Common myeloid progenitor, CD34-positive (primary cell): ENCODE measurements around the gene TPST2.

ENCODE experiments used
- CTCF ChIA-PET: fragments of 350-600 bp; sonication (Branson Sonifier 250); formaldehyde crosslinking; loops from one replicate; lab custom pipeline; 2021; ENCODE audit warnings: antibody characterized with exemption; lab: Charles Lee
- POLR2A ChIA-PET: fragments of 350-600 bp; sonication (Branson Sonifier 250); formaldehyde crosslinking; loops from one replicate; lab custom pipeline; 2021; ENCODE audit warnings: antibody characterized with exemption; lab: Charles Lee
- DNase-seq, 3 donors: peaks; one replicate each; pipeline versions ENCODE4 v3.0.0 to v3.0.0-alpha.2; 2013
- H3K27ac ChIP-seq, 2 experiments: 1 replicate in 1 of 2; 2 replicates in 1 of 2; pipeline ENCODE4 v1.7.0; 2013; ENCODE audit warnings: inconsistent platforms in 2 of 2, low read length in 2 of 2, mild to moderate bottlenecking in 2 of 2, low read depth in 1 of 2, moderate library complexity in 1 of 2; ENCODE audit not compliant: severe bottlenecking in 2 of 2, insufficient read depth in 1 of 2, poor library complexity in 1 of 2
- H3K27me3 ChIP-seq, 5 experiments: replicated peaks in 2 of 5; 1 replicate in 3 of 5; 2 replicates in 2 of 5; pipeline versions ENCODE4 v1.6.1 to v1.7.0; 2013; ENCODE audit warnings: low read length in 4 of 5, mild to moderate bottlenecking in 2 of 5, moderate library complexity in 2 of 5, inconsistent platforms in 1 of 5; ENCODE audit not compliant: insufficient read depth in 5 of 5, control insufficient read depth in 4 of 5
- H3K36me3 ChIP-seq, 4 experiments: 1 replicate in 2 of 4; 2 replicates in 2 of 4; pipeline versions ENCODE4 v1.6.1 to v1.7.0; 2013; ENCODE audit warnings: low read length in 3 of 4, control low read depth in 1 of 4, mild to moderate bottlenecking in 1 of 4; ENCODE audit not compliant: control insufficient read depth in 4 of 4, insufficient read depth in 4 of 4
- H3K4me1 ChIP-seq, 4 experiments: 1 replicate in 3 of 4; 2 replicates in 1 of 4; pipeline versions ENCODE4 v1.6.1 to v1.7.1; 2013; ENCODE audit warnings: low read length in 3 of 4, mild to moderate bottlenecking in 3 of 4, control low read depth in 1 of 4, inconsistent platforms in 1 of 4, moderate library complexity in 1 of 4; ENCODE audit not compliant: control insufficient read depth in 4 of 4, insufficient read depth in 4 of 4; ENCODE audit errors: control extremely low read depth in 1 of 4
- H3K4me3 ChIP-seq, 7 experiments: 1 replicate in 4 of 7; 2 replicates in 3 of 7; pipeline versions ENCODE4 v1.5.1 to v1.7.0; 2013; ENCODE audit warnings: mild to moderate bottlenecking in 7 of 7, low read length in 6 of 7, moderate library complexity in 6 of 7, inconsistent platforms in 2 of 7, low read depth in 2 of 7, control low read depth in 1 of 7; ENCODE audit not compliant: insufficient read depth in 4 of 7, control insufficient read depth in 1 of 7; ENCODE audit errors: extremely low read depth in 1 of 7
- H3K9me3 ChIP-seq, 5 experiments: 1 replicate in 4 of 5; 2 replicates in 1 of 5; pipeline versions ENCODE4 v1.6.1 to v1.7.1; 2013; ENCODE audit warnings: low read length in 4 of 5, mild to moderate bottlenecking in 2 of 5, inconsistent platforms in 1 of 5, low read depth in 1 of 5, moderate library complexity in 1 of 5; ENCODE audit not compliant: control insufficient read depth in 4 of 5, insufficient read depth in 2 of 5; ENCODE audit errors: control extremely low read depth in 1 of 5
- WGBS: methylation state at CpG from one replicate; pipeline ENCODE4 v1.1.5; 2013; ENCODE audit not compliant: insufficient coverage; 5-methylcytosine and 5-hydroxymethylcytosine counted together

The TPST2 gene

DNA sequence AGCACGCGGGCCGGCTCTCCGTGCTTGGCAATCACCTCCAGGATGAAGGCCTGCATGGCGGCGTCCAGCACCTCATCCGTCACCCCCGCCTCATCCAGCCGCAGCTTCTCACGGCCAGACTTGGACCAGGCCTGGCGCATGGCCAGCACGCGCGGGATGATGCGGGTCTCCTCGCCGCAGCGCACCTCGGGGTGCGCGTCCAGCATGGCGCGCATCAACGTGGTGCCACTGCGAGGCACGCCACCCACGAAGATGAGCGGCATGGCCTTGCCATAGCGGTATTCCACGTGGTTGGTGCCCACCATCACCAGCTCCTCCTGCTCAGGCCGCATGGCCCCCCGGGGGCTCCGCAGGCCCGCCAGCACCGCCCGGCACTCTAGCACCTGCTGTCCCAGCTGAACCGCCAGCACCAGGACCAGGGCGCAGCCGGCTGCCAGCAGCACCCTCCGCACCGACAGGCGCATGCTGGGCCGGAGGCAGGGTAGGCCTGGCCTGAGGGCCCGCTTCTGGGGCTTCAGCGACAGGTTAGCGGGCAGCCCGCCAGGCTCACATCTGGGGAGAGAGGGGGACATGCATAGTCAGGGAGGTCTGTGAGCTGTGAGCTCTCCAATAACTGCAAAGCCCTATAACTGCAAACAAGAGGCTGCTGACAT, 48.6 kb downstream of the TPST2 start:
- DNase-seq, result no peak
- Histone ChIP-seq H3K27me3 (no peaks in the 10 kb centered on the region), H3K36me3 (peaks cover 10 to 58% (median 36%) of the 10 kb centered on the region in 4 experiments), H3K4me1 (peaks cover 3 to 23% (median 11%) of the 10 kb centered on the region in 4 experiments), H3K9me3 (no peaks in the 10 kb centered on the region), H3K27ac (no peak overlapping the region), H3K4me3 (no peak overlapping the region)
- POLR2A ChIA-PET, result no interaction called here
- CTCF ChIA-PET, result interaction anchor here (0.8 to 2.2 kb wide), 3 partner anchors 28 to 43 kb away, joined by 3 to 7 read pairs (median 3); no protein-coding TSS in a partner anchor
- whole genome bisulfite sequencing, result 95% methylated on average over 42 of the region's 47 CpGs

DNA sequence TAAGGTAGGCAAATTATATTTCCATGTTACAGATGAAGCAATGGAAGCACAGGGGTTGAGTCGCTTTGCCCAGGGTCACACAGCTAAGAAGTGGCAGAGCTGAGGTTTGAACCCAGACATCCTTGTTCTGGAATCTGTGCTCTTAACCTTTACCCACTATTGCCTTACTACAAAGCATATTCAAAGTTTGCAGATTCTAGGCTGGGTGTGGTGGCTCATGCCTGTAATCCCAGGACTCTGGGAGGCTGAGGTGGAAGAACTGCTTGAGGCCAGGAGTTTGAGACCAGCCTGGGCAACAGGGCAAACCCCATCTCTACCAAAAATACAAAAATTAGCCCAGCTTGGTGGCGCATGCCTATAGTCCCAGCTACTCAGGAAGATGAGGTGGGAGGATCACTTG, 49.8 kb downstream of the TPST2 start:
- Histone ChIP-seq H3K27ac (no peak overlapping the region), H3K9me3 (no peaks in the 10 kb centered on the region), H3K36me3 (peaks cover 10 to 61% (median 43%) of the 10 kb centered on the region in 4 experiments), H3K4me3 (no peak overlapping the region), H3K27me3 (no peaks in the 10 kb centered on the region), H3K4me1 (peaks cover 11 to 30% (median 11%) of the 10 kb centered on the region in 4 experiments)
- ChIA-PET POLR2A (no interaction called here), CTCF (interaction anchor here (1.1 to 2.2 kb wide), 3 partner anchors 8 to 37 kb away, joined by 3 to 7 read pairs (median 3); no protein-coding TSS in a partner anchor)
- no peak for DNase-seq
- 100% methylated on average over 1 of the region's 2 CpGs for WGBS

DNA sequence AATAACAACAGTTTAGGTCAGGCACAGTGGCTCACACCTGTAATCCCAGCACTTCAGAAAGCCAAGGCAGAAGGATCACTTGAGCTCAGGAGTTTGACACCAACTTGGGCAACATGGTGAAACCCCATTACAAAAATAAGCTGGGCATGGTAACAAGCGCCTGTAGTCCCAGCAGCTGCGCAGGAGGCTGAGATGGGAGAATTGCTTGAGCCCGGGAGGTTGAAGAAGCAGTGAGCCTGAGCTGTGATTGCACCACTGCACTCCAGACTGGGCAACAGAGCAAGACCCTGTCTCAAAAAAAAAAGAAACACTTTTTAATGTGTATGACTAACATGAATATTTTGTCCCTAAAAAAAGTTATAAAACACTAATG, 53.2 kb downstream of the TPST2 start:
- Histone ChIP-seq H3K36me3 (peaks cover 10 to 80% (median 40%) of the 10 kb centered on the region in 4 experiments), H3K4me1 (peaks cover 0 to 17% (median 7%) of the 10 kb centered on the region in 4 experiments), H3K4me3 (no peak overlapping the region), H3K27ac (no peak overlapping the region), H3K9me3 (no peaks in the 10 kb centered on the region), H3K27me3 (no peaks in the 10 kb centered on the region)
- WGBS, result 90% methylated on average over 3 of the region's 3 CpGs
- no peak for DNase-seq
- ChIA-PET POLR2A (no interaction called here), CTCF (interaction anchor here (2.7 kb wide), 1 partner anchor 33 kb away, joined by 6 read pairs; no protein-coding TSS in a partner anchor)

DNA sequence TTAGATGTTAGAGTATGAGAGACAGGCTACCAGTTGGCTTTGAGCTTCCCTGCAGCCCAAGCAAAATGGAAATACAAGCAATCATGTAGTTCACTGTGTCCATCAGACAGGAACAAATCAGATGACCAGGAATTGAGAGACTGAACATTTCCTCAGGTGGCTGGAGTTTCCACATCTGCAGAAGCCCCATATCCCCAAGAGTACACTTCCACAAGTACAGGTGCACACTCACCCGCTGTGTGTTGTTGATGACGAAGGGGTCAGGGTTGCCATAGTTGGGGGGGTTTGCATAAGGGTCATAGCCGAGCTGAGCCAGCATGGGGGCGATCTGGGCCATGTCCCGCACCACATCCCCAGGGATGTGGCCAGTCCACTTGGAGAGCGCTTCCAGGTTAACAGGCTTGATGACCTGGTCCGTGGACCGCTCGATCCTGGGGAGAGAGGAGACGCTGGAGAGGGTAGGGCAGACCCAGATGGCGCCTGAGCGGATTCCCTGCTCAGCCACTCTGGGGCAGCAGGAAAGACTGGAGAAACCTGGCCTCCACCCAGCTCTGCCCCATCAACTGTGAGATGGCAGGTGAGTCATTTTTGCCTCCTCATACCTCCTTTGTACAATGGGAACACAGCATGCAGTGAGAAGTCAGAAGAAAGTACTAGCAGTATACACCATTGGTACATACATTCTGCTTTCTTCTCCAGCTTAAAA, 53.7 kb downstream of the TPST2 start:
- Histone ChIP-seq H3K27ac (no peak overlapping the region), H3K9me3 (no peaks in the 10 kb centered on the region), H3K36me3 (peaks cover 13 to 82% (median 42%) of the 10 kb centered on the region in 4 experiments), H3K4me1 (peaks cover 0 to 17% (median 7%) of the 10 kb centered on the region in 4 experiments), H3K4me3 (no peak overlapping the region), H3K27me3 (no peaks in the 10 kb centered on the region)
- ChIA-PET CTCF (interaction anchor here (2.7 kb wide), 1 partner anchor 33 kb away, joined by 6 read pairs; no protein-coding TSS in a partner anchor), POLR2A (no interaction called here)
- WGBS, result 98% methylated on average over 11 of the region's 12 CpGs
- DNase-seq, result no peak

DNA sequence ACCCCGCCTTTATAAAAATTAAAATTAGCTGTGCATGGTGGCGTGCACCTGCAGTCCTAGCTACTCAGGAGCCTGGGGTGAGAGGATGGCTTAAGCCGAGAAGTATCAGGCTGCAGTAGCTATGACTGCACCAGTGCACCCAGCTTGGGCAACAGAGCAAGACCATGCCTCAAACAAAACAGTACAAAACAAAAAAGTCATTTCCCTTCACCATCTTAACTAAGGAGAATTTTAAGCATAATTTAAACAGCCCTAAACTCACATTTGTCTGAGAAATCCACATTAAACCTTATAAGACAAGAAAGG, 54.4 kb downstream of the TPST2 start:
- Histone ChIP-seq H3K27ac (peak overlapping the region in 1 of 2 experiments; percentile 56), H3K4me1 (peaks cover 0 to 17% (median 7%) of the 10 kb centered on the region in 4 experiments), H3K4me3 (no peak overlapping the region), H3K27me3 (no peaks in the 10 kb centered on the region), H3K36me3 (peaks cover 17 to 82% (median 40%) of the 10 kb centered on the region in 4 experiments), H3K9me3 (no peaks in the 10 kb centered on the region)
- no peak for DNase-seq
- 100% methylated on average over 3 of the region's 3 CpGs for WGBS
- CTCF ChIA-PET, result interaction anchor here (2.7 kb wide), 1 partner anchor 32 kb away, joined by 6 read pairs; no protein-coding TSS in a partner anchor
- POLR2A ChIA-PET, result no interaction called here

DNA sequence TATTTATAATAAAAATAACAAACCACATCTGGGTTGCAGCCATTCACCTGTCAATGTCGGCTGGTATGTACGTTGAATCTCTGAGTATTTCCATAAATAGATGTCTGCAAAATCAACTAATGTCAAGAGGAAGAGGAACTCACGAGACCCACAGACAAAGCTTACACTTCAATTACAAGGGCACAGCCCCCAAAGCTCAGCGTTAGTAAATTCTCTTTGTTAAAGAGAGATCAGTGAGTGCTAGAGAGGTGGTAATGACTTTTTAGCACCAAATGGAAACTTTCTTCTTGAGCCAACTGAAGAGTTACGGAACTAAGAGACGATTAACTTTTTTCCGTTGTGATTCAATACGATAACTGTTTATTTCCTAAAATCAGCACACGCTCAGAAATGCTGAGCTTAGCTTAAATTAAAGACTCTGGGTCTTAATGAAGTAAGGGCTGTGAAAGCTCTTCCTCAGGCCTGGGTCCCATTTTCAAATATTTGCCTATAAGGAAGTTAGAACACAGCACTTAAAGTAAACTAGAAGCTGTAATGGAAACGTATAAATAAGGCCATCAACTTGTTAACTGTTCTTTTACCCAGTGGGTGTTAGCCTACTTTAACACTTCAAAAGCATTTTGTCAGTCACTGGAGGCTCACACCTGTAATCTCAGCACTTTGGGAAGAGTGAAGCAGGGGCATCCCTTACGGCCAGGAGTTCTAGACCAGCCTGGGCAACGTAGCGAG, 54.9 kb downstream of the TPST2 start:
- no peaks in the 10 kb centered on the region for H3K27me3 ChIP-seq
- H3K36me3 ChIP-seq, result peaks cover 16 to 81% (median 36%) of the 10 kb centered on the region in 4 experiments
- DNase-seq, result peak in 2 of 3 donors; percentile 17 to 47
- WGBS, result 54% methylated on average over 5 of the region's 13 CpGs
- peak overlapping the region in 1 of 2 experiments; percentile 56 for H3K27ac ChIP-seq
- no peak overlapping the region for H3K4me3 ChIP-seq
- ChIA-PET CTCF (interaction anchor here (2.7 kb wide), 1 partner anchor 32 kb away, joined by 6 read pairs; no protein-coding TSS in a partner anchor), POLR2A (no interaction called here)
- H3K4me1 ChIP-seq, result peaks cover 0 to 17% (median 7%) of the 10 kb centered on the region in 4 experiments
- H3K9me3 ChIP-seq, result no peaks in the 10 kb centered on the region
